Trophoblast cell (in vitro differentiated cells and primary cell): ENCODE measurements around the gene GLT8D1.
"Not testable (repeated sequence)": the region's sequence is repeated elsewhere in the genome, so short reads cannot be mapped to it uniquely, and the experiment has no call there.

ENCODE experiments used
- DNase-seq, 2 donors: peaks; one replicate each; pipeline ENCODE4 v3.0.0-alpha.2; 2016
- H2AFZ ChIP-seq: 2 replicates; pipeline ENCODE4 v1.6.1; 2013; ENCODE audit warnings: low read length, moderate library complexity, mild to moderate bottlenecking; ENCODE audit not compliant: insufficient read depth, poor library complexity
- H2AK5ac ChIP-seq: 2 replicates; pipeline ENCODE4 v1.6.1; 2013; ENCODE audit warnings: mild to moderate bottlenecking, low read length
- H2BK120ac ChIP-seq: 2 replicates; pipeline ENCODE4 v1.6.1; 2013; ENCODE audit warnings: low read length, mild to moderate bottlenecking, moderate library complexity; ENCODE audit not compliant: insufficient read depth, poor library complexity
- H2BK12ac ChIP-seq: 2 replicates; pipeline ENCODE4 v1.6.1; 2013; ENCODE audit warnings: mild to moderate bottlenecking, low read length, moderate library complexity
- H2BK5ac ChIP-seq: 2 replicates; pipeline ENCODE4 v1.6.1; 2013; ENCODE audit warnings: low read length, low read depth, moderate library complexity, mild to moderate bottlenecking; ENCODE audit not compliant: poor library complexity
- H3K14ac ChIP-seq: 2 replicates; pipeline ENCODE4 v1.6.1; 2013; ENCODE audit warnings: mild to moderate bottlenecking, low read length
- H3K18ac ChIP-seq: 2 replicates; pipeline ENCODE4 v1.6.1; 2013; ENCODE audit warnings: mild to moderate bottlenecking, low read length
- H3K23ac ChIP-seq: 2 replicates; pipeline ENCODE4 v1.6.1; 2013; ENCODE audit warnings: low read length
- H3K27ac ChIP-seq: 2 replicates; pipeline ENCODE4 v1.5.1; 2013; ENCODE audit warnings: low read depth, mild to moderate bottlenecking, inconsistent platforms, low read length, moderate library complexity
- H3K27me3 ChIP-seq: 2 replicates; pipeline ENCODE4 v1.6.1; 2013; ENCODE audit warnings: inconsistent platforms, mild to moderate bottlenecking, low read length, moderate library complexity; ENCODE audit not compliant: insufficient read depth
- H3K36me3 ChIP-seq, 2 experiments: 1 replicate in 1 of 2; 2 replicates in 1 of 2; pipeline ENCODE4 v1.6.1; 2013; ENCODE audit warnings: low read length in 2 of 2, mild to moderate bottlenecking in 2 of 2, moderate library complexity in 1 of 2; ENCODE audit not compliant: insufficient read depth in 2 of 2, control insufficient read depth in 1 of 2
- H3K4ac ChIP-seq: 2 replicates; pipeline ENCODE4 v1.6.1; 2013; ENCODE audit warnings: low read depth, mild to moderate bottlenecking, low read length, moderate library complexity
- H3K4me1 ChIP-seq, 2 experiments: 1 replicate in 1 of 2; 2 replicates in 1 of 2; pipeline ENCODE4 v1.6.1; 2013; ENCODE audit warnings: low read length in 2 of 2, mild to moderate bottlenecking in 2 of 2, moderate library complexity in 1 of 2; ENCODE audit not compliant: insufficient read depth in 2 of 2, control insufficient read depth in 1 of 2
- H3K4me2 ChIP-seq: 2 replicates; pipeline ENCODE4 v1.6.1; 2013; ENCODE audit warnings: inconsistent platforms, mild to moderate bottlenecking, low read length, moderate library complexity
- H3K4me3 ChIP-seq: 2 replicates; pipeline ENCODE4 v1.5.1; 2013; ENCODE audit warnings: mild to moderate bottlenecking, low read depth, low read length, inconsistent platforms
- H3K79me1 ChIP-seq: one replicate; pipeline ENCODE4 v1.6.1; 2013; ENCODE audit warnings: low read length
- H3K79me2 ChIP-seq: 2 replicates; pipeline ENCODE4 v1.6.1; 2013; ENCODE audit warnings: low read length, mild to moderate bottlenecking; ENCODE audit not compliant: control insufficient read depth, insufficient read depth, poor library complexity
- H3K9ac ChIP-seq: 2 replicates; pipeline ENCODE4 v1.6.1; 2013; ENCODE audit warnings: mild to moderate bottlenecking, low read length
- H3K9me3 ChIP-seq: 2 replicates; pipeline ENCODE4 v1.6.1; 2013; ENCODE audit warnings: low read depth, mild to moderate bottlenecking, control low read depth, inconsistent platforms, low read length; ENCODE audit not compliant: insufficient read depth
- H4K12ac ChIP-seq: 2 replicates; pipeline ENCODE4 v1.6.1; 2013; ENCODE audit warnings: low read depth, mild to moderate bottlenecking, low read length, moderate library complexity
- H4K8ac ChIP-seq: 2 replicates; pipeline ENCODE4 v1.6.1; 2013; ENCODE audit warnings: low read depth, mild to moderate bottlenecking, low read length, moderate library complexity
- H4K91ac ChIP-seq: one replicate; pipeline ENCODE4 v1.6.1; 2013; ENCODE audit warnings: low read depth, mild to moderate bottlenecking, low read length, moderate library complexity
- WGBS: extraction: QIAGEN DNeasy Blood & Tissue Kit; methylation state at CpG from one replicate; pipeline ENCODE4 v1.1.7; 2013; ENCODE audit warnings: missing lambda C conversion rate; ENCODE audit not compliant: insufficient read length, insufficient coverage; ENCODE audit errors: extremely low coverage; 5-methylcytosine and 5-hydroxymethylcytosine counted together

The GLT8D1 gene

DNA sequence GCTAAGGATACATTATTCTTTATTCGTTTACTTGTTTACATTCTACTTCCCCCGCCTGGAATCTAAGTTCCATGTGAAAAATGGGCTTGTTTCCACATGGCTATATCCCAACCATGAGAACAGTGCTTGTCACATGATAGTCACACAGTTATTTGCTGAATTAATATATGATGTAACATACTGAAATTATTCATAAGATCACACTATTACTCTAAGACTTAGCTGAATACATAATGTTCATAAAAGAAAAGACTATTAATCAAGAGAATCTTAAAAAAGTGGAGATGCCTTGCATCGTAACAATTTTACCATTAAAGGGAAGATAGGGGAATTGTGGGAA is 26.4 kb downstream of the GLT8D1 start:
- Histone ChIP-seq H3K27ac (no peak overlapping the region), H3K27me3 (no peaks in the 10 kb centered on the region), H3K79me1 (no peaks in the 10 kb centered on the region), H2AK5ac (no peak overlapping the region), H3K4me1 (peaks cover 0 to 3% of the 10 kb centered on the region in 2 experiments), H3K14ac (no peak overlapping the region), H3K36me3 (peaks cover 17 to 26% of the 10 kb centered on the region in 2 experiments), H3K23ac (no peak overlapping the region), H3K4me2 (no peak overlapping the region), H3K4ac (no peak overlapping the region), H2BK120ac (no peak overlapping the region), H3K9me3 (no peaks in the 10 kb centered on the region), H2BK5ac (no peak overlapping the region), H4K8ac (no peak overlapping the region), H3K9ac (no peak overlapping the region), H2AFZ (no peak overlapping the region), H4K12ac (no peak overlapping the region), H2BK12ac (no peak overlapping the region), H3K18ac (no peak overlapping the region), H4K91ac (no peak overlapping the region), H3K4me3 (no peak overlapping the region), H3K79me2 (peaks cover 5% of the 10 kb centered on the region)
- no CpG with 5 or more reads among the region's 3 CpGs for WGBS
- no peak for DNase-seq

DNA sequence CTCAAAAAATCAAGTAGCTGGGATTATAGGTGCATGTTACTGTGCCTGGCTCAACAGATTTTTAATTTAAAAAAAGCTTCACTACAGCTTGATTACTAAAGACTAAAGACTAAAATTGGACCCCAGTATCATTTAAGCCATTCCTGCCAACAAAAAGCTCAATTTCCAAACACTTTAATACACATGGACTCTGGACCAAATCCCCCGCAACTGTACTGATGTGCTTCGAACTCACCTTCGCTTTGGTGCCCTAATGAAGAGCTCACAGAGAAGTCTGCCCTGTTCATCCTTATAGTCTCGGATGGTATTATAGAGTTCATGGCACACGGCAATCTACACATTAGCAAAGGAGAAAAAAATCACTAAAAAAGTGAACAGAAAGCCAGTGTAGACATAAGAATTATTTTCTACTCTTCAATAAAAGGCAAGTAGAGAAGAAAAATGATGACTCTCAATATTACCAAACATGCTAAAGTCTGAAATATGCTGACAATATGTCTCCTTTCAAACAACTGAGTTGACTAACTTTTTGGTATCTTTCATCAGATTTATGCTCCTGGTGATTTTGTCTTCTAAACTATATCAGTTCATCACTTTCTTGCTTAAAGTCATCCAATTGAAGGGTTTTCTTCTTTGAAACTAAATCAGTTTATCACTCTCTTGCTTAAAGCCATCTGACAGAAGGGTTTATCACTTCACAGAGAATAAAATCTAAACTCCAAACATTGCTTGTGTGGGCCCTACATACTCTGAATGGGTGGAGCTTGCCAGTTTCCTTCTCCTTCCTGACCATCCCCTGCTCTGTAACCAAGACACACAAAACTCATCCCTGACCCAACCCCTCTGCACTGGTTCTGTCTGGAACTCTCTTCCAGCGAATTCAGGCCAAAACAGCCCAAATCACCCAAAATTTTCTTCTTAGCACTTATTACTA is 27.1 kb downstream of the GLT8D1 start:
- Histone ChIP-seq H3K79me2 (peaks cover 3% of the 10 kb centered on the region), H4K8ac (no peak overlapping the region), H2AK5ac (no peak overlapping the region), H2AFZ (no peak overlapping the region), H3K4me3 (no peak overlapping the region), H3K27ac (no peak overlapping the region), H3K9ac (no peak overlapping the region), H2BK120ac (no peak overlapping the region), H3K4me2 (no peak overlapping the region), H3K23ac (no peak overlapping the region), H3K14ac (no peak overlapping the region), H2BK5ac (no peak overlapping the region), H3K9me3 (no peaks in the 10 kb centered on the region), H4K12ac (no peak overlapping the region), H4K91ac (no peak overlapping the region), H3K4ac (no peak overlapping the region), H3K18ac (no peak overlapping the region), H2BK12ac (no peak overlapping the region), H3K36me3 (peaks cover 17 to 26% of the 10 kb centered on the region in 2 experiments), H3K4me1 (no peaks in the 10 kb centered on the region), H3K27me3 (no peaks in the 10 kb centered on the region), H3K79me1 (no peaks in the 10 kb centered on the region)
- no CpG with 5 or more reads among the region's 6 CpGs for WGBS
- no peak for DNase-seq

DNA sequence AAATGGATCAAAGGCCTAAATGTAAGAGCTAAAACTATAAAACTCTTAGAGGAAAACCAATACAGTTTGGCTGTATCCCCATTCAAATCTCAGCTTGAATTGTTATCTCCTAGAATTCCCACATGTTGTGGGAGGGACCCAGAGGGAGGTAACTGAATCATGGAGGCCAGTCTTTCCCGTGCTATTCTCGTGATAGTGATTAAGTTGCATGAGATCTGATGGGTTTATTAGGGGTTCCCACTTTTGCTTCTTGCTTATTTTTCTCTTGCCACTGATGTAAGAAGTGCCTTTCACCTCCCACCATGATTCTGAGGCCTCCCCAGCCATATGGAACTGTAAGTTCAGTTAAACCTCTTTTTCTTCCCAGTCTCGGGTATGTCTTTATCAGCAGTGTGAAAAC is 29.4 kb downstream of the GLT8D1 start:
- WGBS: no CpG with 5 or more reads among the region's 3 CpGs
- not testable (repeated sequence) for H3K23ac ChIP-seq, H3K27ac ChIP-seq, H3K27me3 ChIP-seq, H3K79me1 ChIP-seq, H2AK5ac ChIP-seq, H4K91ac ChIP-seq, H3K4ac ChIP-seq, H3K4me1 ChIP-seq, H2BK12ac ChIP-seq, H3K4me3 ChIP-seq, H3K9ac ChIP-seq, H4K12ac ChIP-seq, H3K9me3 ChIP-seq, H2BK5ac ChIP-seq, H2BK120ac ChIP-seq, H2AFZ ChIP-seq, H3K79me2 ChIP-seq, H3K14ac ChIP-seq, H3K18ac ChIP-seq, H3K4me2 ChIP-seq, DNase-seq, H4K8ac ChIP-seq
- peaks cover 20 to 31% of the 10 kb centered on the region in 2 experiments for H3K36me3 ChIP-seq

GRCh38 chr3:52671676-52672075 is 33.9 kb downstream of the GLT8D1 start:
- no peak overlapping the region for H4K91ac ChIP-seq
- H2BK12ac ChIP-seq: no peak overlapping the region
- no peak overlapping the region for H2BK5ac ChIP-seq
- no peak overlapping the region for H2AFZ ChIP-seq
- H4K12ac ChIP-seq: no peak overlapping the region
- no peaks in the 10 kb centered on the region for H3K79me1 ChIP-seq
- H3K23ac ChIP-seq: no peak overlapping the region
- H3K27me3 ChIP-seq: no peaks in the 10 kb centered on the region
- no peak for DNase-seq
- no peaks in the 10 kb centered on the region for H3K79me2 ChIP-seq
- peaks cover 0 to 5% of the 10 kb centered on the region in 2 experiments for H3K4me1 ChIP-seq
- no peak overlapping the region for H3K4me3 ChIP-seq
- no CpG with 5 or more reads among the region's 1 CpG for WGBS
- H2AK5ac ChIP-seq: no peak overlapping the region
- H3K14ac ChIP-seq: no peak overlapping the region
- no peak overlapping the region for H2BK120ac ChIP-seq
- H3K4ac ChIP-seq: no peak overlapping the region
- H3K4me2 ChIP-seq: no peak overlapping the region
- no peak overlapping the region for H3K27ac ChIP-seq
- no peak overlapping the region for H4K8ac ChIP-seq
- no peak overlapping the region for H3K9ac ChIP-seq
- H3K36me3 ChIP-seq: peaks cover 13 to 16% of the 10 kb centered on the region in 2 experiments
- H3K18ac ChIP-seq: no peak overlapping the region
- H3K9me3 ChIP-seq: no peaks in the 10 kb centered on the region
